Keratinocyte (primary cell): Measurements from ENCODE around the gene SERPINB5.

Source experiments
- EZH2 ChIP-seq: IDR thresholded peaks from one replicate; pipeline ENCODE4 v1.6.1; 2012; ENCODE audit warnings: inconsistent platforms, mild to moderate bottlenecking, low read length, moderate library complexity
- TF ChIP-seq, protein P1 (sequence below), 3 experiments: IDR thresholded peaks in 1 of 3; conservative IDR thresholded peaks in 1 of 3; optimal IDR thresholded peaks in 1 of 3; 2 replicates in 2 of 3; 3 replicates in 1 of 3; pipeline versions ENCODE3 to v1.5.1; 2011; ENCODE audit warnings: low read length in 3 of 3, mild to moderate bottlenecking in 3 of 3, moderate library complexity in 2 of 3, control low read depth in 1 of 3, inconsistent platforms in 1 of 3; ENCODE audit not compliant: insufficient read depth in 2 of 3; ENCODE audit errors: extremely low read depth in 1 of 3

DNA sequence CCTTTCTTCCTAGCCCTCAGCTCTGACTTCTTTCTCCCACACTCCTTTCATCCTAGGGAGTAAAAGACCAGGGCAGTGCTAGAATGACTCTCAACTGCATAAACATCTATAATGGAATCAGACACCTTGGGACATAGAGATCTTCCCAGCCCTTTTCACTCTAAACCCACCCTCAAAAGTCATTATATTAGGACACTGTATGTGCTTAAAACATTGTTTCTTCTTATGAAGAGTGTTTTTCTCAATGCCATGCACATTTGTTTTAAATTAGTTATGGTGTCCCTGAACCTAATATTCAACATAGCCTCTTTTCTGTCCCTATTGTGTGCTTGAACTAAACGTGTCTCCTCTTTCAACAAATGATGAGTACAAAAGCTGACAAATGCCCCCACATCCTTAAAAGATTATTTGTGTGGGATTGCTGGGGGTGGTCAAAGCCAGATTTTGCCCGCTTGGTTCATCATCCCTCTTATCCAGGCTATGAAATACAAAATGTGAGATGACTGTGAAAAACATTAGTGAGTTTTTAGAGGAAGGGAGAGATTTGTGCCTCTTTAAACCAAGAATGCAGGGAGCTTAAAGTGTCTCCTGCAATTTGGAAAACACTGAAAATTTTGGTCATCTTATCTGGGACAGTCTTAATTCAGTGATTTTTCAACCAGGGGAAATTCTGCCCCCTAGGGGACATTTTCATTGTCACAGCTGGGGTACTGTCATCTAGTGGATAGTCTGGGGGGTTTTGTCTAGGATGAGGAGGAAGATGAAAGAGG, 29.0 kb downstream of the SERPINB5 start:
- TF ChIP-seq, protein P1, sequence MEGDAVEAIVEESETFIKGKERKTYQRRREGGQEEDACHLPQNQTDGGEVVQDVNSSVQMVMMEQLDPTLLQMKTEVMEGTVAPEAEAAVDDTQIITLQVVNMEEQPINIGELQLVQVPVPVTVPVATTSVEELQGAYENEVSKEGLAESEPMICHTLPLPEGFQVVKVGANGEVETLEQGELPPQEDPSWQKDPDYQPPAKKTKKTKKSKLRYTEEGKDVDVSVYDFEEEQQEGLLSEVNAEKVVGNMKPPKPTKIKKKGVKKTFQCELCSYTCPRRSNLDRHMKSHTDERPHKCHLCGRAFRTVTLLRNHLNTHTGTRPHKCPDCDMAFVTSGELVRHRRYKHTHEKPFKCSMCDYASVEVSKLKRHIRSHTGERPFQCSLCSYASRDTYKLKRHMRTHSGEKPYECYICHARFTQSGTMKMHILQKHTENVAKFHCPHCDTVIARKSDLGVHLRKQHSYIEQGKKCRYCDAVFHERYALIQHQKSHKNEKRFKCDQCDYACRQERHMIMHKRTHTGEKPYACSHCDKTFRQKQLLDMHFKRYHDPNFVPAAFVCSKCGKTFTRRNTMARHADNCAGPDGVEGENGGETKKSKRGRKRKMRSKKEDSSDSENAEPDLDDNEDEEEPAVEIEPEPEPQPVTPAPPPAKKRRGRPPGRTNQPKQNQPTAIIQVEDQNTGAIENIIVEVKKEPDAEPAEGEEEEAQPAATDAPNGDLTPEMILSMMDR (optimal IDR thresholded peaks at IDR 0.05 in 1 of 3, IDR thresholded peaks at IDR 0.05 in 1 of 3, conservative IDR thresholded peaks at IDR 0.05 in 1 of 3; ENCODE audit: extremely low read depth in 1 of 3, insufficient read depth in 2 of 3, low read length in 3 of 3) = peak; percentile 52 to 63 (median 57)
- no peak for TF ChIP-seq EZH2
